B cell (primary cell): ENCODE measurements around the gene PPP1R3E.
"Not testable (repeated sequence)": the region's sequence is repeated elsewhere in the genome, so short reads cannot be mapped to it uniquely, and the experiment has no call there.

Experiments used
- EZH2 ChIP-seq: IDR thresholded peaks from 2 replicates; pipeline ENCODE4 v1.6.1; 2012; ENCODE audit warnings: borderline replicate concordance, low read depth, mild to moderate bottlenecking, moderate library complexity, low read length; ENCODE audit not compliant: insufficient read depth, poor library complexity, severe bottlenecking
- TF ChIP-seq, protein P1 (sequence below): fragments of 200-600 bp; IDR thresholded peaks from one replicate; pipeline ENCODE4 v1.8.0; 2022; ENCODE audit warnings: antibody characterized with exemption, mild to moderate bottlenecking

DNA sequence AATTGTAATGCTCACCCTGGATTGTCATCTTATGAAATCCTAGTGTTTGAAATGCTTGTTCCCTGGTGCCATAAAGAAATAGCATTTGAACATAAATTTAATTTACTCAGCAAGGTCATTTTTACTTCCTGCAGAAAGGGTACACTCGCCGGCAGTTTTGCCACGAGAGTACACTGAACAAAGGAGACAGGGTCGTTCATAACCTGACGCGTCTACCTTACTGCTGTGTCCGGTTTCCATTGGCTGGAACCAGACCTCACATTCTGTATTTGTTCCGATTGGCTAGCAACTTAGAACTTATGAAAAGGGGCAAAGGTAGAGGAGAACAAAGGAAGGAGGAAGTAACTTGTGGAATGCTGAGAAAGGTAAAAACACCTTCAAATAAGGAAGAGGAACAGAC, 41.8 kb downstream of the PPP1R3E start:
- TF ChIP-seq, protein P1, sequence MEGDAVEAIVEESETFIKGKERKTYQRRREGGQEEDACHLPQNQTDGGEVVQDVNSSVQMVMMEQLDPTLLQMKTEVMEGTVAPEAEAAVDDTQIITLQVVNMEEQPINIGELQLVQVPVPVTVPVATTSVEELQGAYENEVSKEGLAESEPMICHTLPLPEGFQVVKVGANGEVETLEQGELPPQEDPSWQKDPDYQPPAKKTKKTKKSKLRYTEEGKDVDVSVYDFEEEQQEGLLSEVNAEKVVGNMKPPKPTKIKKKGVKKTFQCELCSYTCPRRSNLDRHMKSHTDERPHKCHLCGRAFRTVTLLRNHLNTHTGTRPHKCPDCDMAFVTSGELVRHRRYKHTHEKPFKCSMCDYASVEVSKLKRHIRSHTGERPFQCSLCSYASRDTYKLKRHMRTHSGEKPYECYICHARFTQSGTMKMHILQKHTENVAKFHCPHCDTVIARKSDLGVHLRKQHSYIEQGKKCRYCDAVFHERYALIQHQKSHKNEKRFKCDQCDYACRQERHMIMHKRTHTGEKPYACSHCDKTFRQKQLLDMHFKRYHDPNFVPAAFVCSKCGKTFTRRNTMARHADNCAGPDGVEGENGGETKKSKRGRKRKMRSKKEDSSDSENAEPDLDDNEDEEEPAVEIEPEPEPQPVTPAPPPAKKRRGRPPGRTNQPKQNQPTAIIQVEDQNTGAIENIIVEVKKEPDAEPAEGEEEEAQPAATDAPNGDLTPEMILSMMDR = not testable (repeated sequence)
- TF ChIP-seq EZH2 = not testable (repeated sequence)
